Left forelimb (tissue), 1 donor: ENCODE data around the gene KCND3.

Source experiments
- DNase-seq: peaks from one replicate; pipeline ENCODE4 v3.0.0-alpha.2; 2018; ENCODE audit warnings: low spot score

The KCND3 gene

DNA sequence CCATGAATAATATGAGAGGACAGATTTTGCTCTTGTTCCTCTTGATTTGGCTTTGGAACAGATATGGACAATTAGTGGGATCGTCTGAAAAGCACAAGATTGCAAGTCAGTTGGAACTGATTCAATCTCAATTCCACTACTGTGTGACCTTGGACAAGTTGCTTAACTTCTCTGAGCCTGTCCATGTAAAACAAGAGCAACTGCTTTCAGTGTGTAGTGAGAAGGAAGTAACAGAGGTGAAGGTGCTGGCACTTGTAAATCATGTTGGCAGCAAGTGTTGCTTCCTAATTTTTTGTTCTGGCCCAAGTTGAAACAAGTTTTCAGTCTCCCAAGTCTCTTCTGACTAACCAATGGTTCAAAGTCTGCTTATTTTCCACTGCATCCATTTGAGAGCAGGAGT is 265.6 kb downstream of the KCND3 start:
- DNase-seq: no peak

DNA sequence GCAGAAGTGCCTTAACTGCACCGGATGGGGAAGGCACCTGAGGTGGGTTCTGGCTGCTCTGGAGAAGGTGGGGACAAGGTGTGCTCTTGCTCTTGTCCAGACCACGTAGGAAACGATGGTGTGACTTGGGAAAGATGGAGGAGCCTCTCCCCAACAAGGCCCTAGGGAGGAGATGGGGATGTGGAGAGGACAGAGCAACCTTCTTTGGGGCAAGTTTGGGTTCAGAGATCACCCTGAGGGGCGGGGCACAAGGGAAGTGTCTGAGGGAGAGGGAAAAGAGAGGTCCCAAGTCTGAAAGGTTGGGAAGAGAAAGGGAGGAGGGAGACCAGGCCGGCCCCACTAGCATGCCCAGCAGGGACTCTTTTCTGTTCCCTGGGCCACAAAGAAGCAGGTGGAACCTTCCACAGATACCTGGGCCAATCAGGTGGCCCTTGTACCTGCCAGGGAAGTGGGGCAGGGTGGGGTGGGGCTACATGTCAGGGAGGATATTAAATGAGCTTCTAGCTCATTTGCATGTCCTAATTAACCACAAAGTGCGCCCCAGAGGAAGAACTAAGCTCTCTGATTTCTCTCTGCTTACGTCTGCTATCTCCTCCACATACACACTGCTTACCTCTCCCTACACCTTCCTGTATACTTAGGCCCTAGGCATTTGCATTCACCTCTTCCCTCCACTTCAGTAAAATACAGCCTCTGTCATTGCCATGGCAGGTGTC is 266.2 kb downstream of the KCND3 start:
- no peak for DNase-seq

- DNase-seq: no peak
Measured at GRCh38 chr1:111720977-111721786, 268.3 kb downstream of the KCND3 start.
